ENCODE results near the gene HTD2.
A peak's percentile ranks its signal among the peaks of the same experiment; 100 is the strongest.

Gene HTD2

GRCh38 chr3:58291671-58292338 is 14.5 kb upstream of the HTD2 start:
- no peak for DNase-seq (ENCODE audit: low spot score)

DNA sequence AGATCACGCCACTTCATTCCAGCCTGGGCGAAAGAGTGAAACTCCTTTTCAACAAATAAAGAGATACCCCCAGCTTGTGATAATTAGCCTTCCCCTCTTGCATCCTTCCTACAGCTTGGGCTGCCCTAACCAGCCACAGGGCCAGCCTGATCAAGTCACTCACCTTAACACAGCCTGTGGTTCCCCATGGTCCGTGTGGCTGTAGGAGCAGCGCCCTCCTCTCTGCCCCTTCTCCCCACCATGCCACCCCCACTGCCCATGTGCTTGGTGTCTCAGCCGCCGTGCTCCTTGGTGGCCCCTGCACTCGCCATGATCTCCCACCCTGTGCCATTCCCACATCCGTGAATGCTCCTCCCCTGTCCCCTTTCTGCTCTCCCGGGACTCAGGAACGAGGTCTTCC is 13.5 kb upstream of the HTD2 start:
- no peak for DNase-seq (ENCODE audit: low spot score)

GRCh38 chr3:58293516-58293915 is 12.8 kb upstream of the HTD2 start:
- no peak for DNase-seq (ENCODE audit: low spot score)

- DNase-seq (ENCODE audit: low spot score): no peak
Observed at GRCh38 chr3:58296269-58296668, 10.1 kb upstream of the HTD2 start.

- DNase-seq (ENCODE audit: low spot score): no peak
Observed at GRCh38 chr3:58296843-58297242, 9.5 kb upstream of the HTD2 start.

GRCh38 chr3:58298190-58298589 is 8.1 kb upstream of the HTD2 start:
- no peak for DNase-seq (ENCODE audit: low spot score)

DNA sequence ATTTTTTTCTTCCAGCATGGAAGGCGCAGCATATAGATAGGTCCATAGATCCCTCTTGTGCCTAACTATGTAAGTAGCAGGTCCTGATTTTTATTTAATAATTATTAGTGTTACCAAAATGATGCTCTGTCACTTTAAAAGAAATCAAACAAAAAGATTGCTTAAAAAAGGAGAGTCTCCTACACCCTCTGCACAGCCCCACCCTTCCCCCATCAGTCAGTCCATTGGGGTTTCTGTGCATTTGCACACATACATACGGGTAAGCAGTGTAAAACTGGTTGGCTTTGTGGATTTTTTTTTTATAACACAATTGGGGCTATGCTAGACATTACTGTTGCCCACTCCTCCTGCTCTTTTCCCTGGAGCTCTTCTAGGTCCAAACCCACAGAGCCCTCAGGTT is 7.2 kb upstream of the HTD2 start:
- no peak for DNase-seq (ENCODE audit: low spot score)

DNA sequence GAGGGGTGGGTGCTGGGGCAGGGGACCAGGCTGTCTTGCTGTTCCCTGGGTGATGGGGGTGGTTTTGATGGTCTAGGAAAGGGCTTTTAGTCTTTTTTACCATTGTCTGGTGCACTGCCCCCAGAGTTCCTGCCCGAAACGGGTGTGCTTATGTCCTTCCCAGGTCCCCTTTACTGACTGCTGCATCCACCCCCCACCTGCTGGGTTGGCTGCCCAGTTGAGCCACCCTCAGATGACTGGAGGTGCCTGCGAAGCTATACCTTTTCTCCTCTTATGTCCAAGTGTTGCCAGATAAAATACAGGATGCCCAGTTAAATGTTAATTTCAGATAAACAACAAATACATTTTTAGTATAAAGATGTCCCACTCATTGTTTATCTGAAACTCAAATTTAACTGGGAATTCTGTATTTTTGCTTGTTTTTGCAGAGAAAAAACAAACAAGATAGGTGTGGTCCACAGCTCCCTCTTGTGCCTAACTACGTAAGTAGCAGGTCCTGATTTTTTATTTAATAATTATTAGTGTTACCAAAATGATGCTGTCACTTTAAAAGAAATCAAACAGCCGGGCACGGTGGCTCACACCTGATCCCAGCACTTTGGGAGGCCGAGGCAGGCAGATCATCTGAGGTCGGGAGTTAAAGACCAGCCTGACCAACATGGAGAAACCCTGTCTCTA is 6.3 kb upstream of the HTD2 start:
- DNase-seq (ENCODE audit: low spot score): no peak

DNA sequence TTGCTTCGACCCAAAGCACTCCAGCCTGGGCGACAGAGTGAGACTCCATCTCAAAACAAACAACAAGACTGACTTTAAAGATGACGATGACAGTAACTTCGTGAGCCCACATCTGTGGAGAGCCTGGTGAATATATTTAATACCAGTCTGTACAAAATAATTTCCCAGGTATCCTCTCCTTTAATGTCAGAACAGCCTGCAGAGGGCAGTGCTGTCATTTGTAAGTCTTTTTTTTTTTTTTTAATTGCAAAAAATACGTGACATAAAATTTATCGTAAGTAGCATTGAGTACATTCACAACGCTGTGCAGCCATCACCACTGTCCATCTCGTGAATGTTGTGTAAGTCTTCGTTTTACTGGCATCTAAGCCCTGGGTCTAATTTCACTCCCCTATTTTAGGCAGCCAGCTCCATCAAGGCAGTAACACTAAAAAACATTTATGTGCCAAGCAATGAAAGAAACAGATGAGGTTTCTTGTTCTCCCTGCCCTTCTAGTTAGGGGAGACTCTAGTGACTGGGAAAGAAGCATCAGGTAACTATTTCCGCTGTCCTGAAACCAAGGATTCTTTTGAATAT is 1.4 kb downstream of the HTD2 start:
- peak; percentile 34 for DNase-seq (ENCODE audit: low spot score)

- DNase-seq (ENCODE audit: low spot score): no peak
Observed at GRCh38 chr3:58308728-58309127, 2.4 kb downstream of the HTD2 start.

DNA sequence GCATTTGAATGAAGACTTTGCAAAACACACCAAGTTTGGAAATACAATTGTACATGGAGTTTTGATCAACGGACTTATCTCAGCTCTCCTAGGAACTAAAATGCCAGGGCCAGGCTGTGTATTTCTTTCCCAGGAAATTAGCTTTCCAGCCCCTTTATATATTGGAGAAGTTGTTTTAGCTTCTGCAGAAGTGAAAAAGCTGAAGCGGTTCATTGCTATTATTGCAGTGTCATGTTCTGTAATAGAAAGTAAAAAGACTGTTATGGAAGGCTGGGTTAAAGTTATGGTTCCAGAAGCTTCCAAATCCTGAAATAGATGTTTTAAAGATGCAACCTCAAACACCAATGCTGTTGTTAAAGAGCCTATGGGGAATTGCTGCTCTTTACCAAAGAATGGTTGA is 11.5 kb downstream of the HTD2 start:
- DNase-seq (ENCODE audit: low spot score): no peak

- no peak for DNase-seq (ENCODE audit: low spot score)
Observed at GRCh38 chr3:58321791-58322190, 15.5 kb downstream of the HTD2 start.

- no peak for DNase-seq (ENCODE audit: low spot score)
Observed at GRCh38 chr3:58322793-58323192, 16.5 kb downstream of the HTD2 start.

- DNase-seq (ENCODE audit: low spot score): no peak
Observed at GRCh38 chr3:58323529-58324390, 17.4 kb downstream of the HTD2 start.

DNA sequence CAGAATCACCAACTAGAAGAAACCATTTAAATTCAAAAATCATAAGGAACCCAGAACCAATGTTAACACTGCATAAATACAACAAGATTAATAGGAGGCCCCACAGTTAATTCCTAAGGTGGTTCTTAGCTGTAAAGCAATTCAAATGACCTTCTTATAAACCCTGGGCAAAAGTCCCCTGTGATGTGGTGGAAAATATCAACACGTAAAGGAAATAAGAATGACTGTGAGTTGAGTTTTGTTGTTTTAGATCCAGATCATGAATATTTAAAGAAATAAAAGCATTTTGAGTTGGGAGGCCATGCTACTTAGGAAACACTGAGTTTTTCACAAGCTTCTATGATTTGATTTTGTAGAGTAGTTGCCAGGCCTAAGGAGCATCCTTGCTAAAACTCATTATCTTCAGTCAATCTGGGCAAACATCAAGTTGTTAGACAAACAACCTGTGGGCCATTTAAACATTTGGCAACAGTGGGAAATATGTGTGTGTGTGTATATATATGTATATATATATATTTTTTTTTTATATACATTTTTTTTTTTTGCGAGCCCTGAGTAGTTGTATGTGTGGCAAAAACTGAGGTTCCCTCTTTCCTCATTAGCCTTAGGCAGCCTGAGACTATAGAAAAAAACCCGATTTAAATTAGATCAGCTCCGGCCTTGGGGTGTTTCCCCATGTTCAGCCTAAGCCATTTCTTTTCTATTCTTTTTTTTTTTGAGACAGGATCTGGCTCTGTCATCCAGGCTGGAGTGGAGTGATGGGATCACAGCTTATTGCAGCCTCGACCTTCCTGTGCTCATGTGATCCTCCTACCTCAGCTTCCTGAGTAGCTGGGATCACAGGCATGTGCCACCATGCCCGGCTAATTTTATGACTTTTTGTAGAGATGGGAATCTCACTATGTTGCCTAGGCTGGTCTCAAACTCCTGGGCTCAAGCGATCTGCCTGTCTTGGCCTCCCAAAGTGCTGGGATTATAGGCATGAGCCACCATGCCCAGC is 18.4 kb downstream of the HTD2 start:
- no peak for DNase-seq (ENCODE audit: low spot score)

DNA sequence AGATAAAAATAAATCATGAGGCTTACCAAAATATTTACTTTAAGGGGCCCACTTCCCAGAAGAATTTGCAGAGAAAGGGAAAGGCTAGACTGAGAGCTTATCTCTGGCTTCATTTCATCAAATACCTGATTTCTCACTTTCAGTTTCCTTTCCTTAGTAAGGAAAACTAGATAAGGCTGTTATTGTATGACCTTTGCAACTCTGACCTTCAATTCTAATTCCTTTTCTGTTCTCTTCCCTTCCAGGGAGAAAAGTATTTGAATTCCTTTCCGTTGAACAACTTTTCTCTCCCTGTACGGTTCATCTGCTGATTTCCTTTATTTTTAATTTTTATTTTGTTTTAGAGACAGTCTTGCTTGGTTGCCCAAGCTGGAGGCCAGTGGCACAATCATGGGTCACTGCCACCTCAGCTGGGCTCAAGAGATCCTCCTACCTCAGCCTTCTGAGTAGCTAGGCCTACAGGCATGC is 19.2 kb downstream of the HTD2 start:
- no peak for DNase-seq (ENCODE audit: low spot score)

DNA sequence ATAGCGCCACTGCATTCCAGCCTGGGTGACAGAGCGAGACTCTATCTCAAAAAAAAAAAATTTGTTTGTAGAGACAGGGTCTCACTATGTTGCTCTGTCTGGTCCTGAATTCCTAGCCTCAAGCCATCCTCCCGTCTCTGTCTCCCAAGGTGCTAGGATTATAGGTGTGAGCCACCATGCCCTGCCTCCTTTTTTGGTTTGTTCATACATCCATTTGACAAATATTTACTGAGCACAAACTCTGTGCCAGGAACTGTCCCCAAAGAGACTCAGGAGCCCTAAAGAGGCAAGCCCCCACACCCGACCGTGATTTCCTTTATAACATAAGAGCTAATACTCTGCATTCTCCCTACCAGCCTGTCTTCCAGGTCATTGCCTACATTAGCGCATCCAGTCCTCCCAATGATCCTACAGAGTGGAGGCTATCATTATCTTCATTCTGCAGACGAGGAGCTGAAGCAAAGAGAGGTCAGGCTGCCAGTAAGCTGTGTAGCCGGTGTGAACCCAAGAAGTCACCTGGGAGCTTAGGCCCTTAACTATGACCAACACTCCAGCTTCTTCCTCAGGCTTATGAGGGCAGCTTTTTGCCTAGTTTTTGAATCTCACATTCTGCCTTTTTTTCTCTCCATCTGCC is 20.1 kb downstream of the HTD2 start:
- DNase-seq (ENCODE audit: low spot score): no peak

DNA sequence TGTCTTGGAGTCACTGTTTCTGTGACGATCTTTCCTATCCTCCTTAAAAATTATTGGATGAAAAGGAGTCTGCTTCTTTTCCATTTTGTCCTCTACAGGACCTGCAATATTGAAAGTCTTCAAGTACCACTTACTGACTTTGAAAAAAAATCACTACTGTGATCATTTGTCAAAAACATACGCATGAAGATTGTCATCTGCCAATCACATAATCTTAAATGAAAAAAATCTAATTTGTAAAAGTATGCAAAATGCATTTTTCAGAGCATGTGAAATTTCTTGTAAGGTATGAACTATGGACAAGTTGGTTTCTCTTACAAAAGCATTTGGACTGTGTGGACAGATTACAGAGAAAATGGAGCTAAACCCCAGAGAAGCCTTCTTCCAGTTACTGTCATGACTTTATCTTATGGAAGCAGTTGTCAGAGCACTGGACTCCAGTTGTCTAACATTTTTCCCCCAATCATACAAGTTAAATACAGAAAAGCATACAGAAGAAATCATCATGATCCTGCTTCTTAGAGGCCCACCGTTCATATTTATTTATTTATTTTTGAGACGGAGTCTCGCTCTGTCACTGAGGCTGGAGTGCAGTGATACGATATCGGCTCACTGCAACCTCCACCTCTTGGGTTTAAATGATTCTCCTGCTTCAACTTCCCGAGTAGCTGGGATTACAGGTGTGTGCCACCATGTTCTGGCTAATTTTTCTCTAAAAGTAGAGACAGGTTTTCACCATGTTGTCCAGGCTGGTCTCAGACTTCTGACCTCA is 23.0 kb downstream of the HTD2 start:
- no peak for DNase-seq (ENCODE audit: low spot score)

- no peak for DNase-seq (ENCODE audit: low spot score)
Observed at GRCh38 chr3:58329922-58330413, 23.6 kb downstream of the HTD2 start.
